ENCODE data around the gene CTU1.

Gene CTU1

GRCh38 chr19:51083783-51084182, 24.4 kb downstream of the CTU1 start:
- no peak for DNase-seq (ENCODE audit: low read depth in 2 of 3, low spot score in 1 of 3)

DNA sequence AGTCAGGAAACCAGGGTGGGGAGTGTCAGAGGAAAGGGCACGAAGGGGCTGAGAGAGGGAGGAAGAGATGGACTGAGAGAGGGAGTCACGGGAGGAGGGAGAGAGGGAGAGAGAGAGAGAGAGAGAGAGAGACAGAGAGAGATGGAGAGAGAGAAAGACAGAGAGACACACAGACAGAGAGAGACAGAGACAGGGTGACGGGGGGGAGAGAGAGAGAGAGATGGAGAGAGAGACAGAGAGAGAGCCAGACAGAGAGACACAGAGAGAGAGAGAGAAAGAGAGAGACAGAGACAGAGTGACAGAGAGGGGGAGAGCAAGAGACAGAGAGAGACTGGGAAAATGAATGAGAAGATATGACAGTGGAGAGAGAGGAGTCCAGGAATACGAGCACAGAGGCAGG, 25.0 kb downstream of the CTU1 start:
- no peak for DNase-seq (ENCODE audit: low read depth in 2 of 3, low spot score in 1 of 3)

DNA sequence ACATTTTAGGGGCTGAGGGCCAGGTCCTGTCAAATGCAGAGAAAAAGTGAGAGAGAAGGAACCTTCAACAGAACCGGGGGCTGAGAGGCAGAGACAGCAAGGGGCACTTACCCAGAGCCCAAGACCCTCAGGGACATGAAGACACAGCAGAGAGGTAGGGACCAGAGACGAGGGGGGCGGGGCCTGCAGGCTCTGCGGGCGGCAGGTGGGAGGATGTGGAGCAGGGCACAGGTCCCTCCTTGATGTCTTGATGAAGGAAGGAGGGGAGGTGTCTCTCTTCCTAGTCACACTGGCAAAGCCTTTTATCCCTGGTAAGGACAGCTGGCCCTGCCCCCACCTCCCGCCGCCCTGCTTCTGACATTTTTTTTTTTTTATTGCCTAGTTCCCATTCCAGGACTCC, 25.6 kb downstream of the CTU1 start, which contains the start of gene KLK14:
TSS of gene KLK14 (minus strand) at position 277 of the 400 bp plus-strand sequence. CDS start at position 4, 273 bp downstream.
- DNase-seq (ENCODE audit: low read depth in 2 of 3, low spot score in 1 of 3), result no peak

- DNase-seq (ENCODE audit: low read depth in 2 of 3, low spot score in 1 of 3), result no peak
These were observed 26.7 kb downstream of the CTU1 start for GRCh38 chr19:51081476-51081875.

- DNase-seq (ENCODE audit: low read depth in 2 of 3, low spot score in 1 of 3), result no peak
These were observed 28.6 kb downstream of the CTU1 start for GRCh38 chr19:51079481-51080110.

DNA sequence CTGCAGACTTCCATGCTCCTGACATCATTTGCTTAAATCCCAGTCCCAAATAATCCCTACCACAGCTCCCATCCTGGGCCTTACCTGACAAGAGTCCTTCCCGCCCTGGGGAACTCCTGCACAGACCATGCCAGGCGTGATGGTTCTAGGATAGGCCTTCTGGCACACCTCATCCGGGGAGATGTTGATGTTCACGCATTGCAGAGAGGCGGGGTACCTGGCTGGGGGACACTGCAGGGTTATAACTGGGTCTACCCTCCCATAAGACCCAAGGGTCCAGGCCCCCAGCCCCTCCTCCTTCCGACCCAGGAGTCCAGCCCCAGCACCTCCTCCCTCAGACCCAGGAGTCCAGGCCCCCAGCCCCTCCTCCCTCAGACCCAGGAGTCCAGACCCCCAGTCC, 29.5 kb downstream of the CTU1 start:
- no peak for DNase-seq (ENCODE audit: low read depth in 2 of 3, low spot score in 1 of 3)

- DNase-seq (ENCODE audit: low read depth in 2 of 3, low spot score in 1 of 3), result no peak
These were observed 30.1 kb downstream of the CTU1 start for GRCh38 chr19:51078104-51078503.

DNA sequence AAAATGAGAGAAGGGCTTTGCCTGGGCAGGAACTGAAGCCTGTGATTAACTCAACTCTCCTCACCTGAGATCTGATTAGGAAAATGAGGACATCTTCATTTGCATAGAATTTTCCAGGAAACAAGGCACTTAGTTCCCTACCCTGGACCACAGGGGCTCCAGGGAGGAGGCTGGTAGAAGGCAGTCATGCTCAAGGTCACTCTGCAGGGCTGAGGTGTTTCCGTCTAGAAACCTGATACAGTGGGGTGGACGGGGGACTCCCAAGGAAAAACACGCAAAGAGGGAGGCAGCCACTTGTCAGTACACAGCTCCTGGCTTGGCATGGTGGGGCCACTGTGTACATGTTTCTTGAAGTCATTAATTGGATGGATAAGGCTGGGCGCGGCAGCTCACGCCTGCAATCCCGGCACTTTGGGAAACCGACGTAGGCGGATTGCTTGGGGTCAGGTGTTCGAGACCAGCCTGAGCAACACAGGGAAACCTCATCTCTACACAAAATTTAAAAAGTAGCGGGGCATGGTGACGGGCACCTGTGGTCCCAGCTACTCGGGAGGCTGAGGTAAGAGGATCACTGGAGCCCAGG, 31.5 kb downstream of the CTU1 start:
- no peak for DNase-seq (ENCODE audit: low read depth in 2 of 3, low spot score in 1 of 3)

GRCh38 chr19:51075998-51076397, 32.2 kb downstream of the CTU1 start:
- no peak for DNase-seq (ENCODE audit: low read depth in 2 of 3, low spot score in 1 of 3)

DNA sequence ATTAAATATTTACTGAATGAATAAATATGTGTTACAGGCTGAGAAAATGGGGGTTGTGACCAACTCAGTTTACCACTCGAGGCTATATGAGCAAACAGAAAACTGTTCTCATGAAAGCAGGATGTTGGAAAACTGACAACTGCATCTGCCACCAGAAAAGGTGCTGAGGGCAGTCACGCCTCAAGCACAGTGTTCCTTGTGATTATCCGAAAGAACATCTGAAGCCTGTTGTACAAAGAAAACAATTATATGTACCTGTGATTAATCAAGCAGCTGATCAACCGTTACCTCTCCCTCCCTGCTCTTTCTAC, 37.2 kb downstream of the CTU1 start:
- no peak for DNase-seq (ENCODE audit: low read depth in 2 of 3, low spot score in 1 of 3)

GRCh38 chr19:51070334-51071094, 37.7 kb downstream of the CTU1 start:
- no peak for DNase-seq (ENCODE audit: low read depth in 2 of 3, low spot score in 1 of 3)

- DNase-seq (ENCODE audit: low read depth in 2 of 3, low spot score in 1 of 3), result no peak
These were observed 41.6 kb downstream of the CTU1 start for GRCh38 chr19:51066393-51067186.

- DNase-seq (ENCODE audit: low read depth in 2 of 3, low spot score in 1 of 3), result no peak
These were observed 42.8 kb downstream of the CTU1 start for GRCh38 chr19:51065221-51065960.

- DNase-seq (ENCODE audit: low read depth in 2 of 3, low spot score in 1 of 3), result no peak
These were observed 43.5 kb downstream of the CTU1 start, which contains the start of gene KLK13 for GRCh38 chr19:51064534-51065220. Gene KLK13 (minus strand): TSS chr19:51065092. CDS start chr19:51065067, 25 bp downstream.

- DNase-seq (ENCODE audit: low read depth in 2 of 3, low spot score in 1 of 3), result no peak
These were observed 44.5 kb downstream of the CTU1 start for GRCh38 chr19:51063664-51064063.

- no peak for DNase-seq (ENCODE audit: low read depth in 2 of 3, low spot score in 1 of 3)
These were observed 47.2 kb downstream of the CTU1 start for GRCh38 chr19:51060973-51061372.

DNA sequence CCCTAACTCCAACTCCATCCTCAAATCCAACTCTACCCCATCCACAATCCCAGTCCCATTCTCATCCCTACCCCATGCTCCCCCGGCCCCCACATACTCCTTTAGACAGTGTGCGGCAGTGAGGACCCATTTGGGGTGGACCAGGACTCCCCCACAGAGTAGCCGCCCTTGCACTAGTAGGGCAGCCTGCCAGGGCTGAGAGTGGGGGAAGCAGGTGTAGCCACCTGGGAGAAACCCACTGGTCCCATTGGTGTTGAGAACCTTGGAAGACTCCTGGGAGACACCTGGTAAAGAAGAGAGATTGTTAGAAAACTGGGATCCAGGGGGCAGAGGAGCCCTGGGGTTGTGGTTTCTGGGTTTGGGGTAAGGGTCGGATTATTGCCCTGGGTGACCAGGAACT, 47.9 kb downstream of the CTU1 start:
- no peak for DNase-seq (ENCODE audit: low read depth in 2 of 3, low spot score in 1 of 3)

- DNase-seq (ENCODE audit: low read depth in 2 of 3, low spot score in 1 of 3), result no peak
These were observed 48.5 kb downstream of the CTU1 start for GRCh38 chr19:51059715-51060114.

GRCh38 chr19:51055866-51056265, 52.3 kb downstream of the CTU1 start:
- DNase-seq (ENCODE audit: low read depth in 2 of 3, low spot score in 1 of 3), result no peak

All from stimulated activated CD4-positive, alpha-beta T cell treated with anti-CD3 and anti-CD28 coated beads, Interleukin-12 subunit alpha, Interleukin-12 subunit beta, amount 100 ng/mL, for 48 hours (primary cell).